Measurements from ENCODE around the gene FAM53A.
"Not testable (repeated sequence)": the region's sequence is repeated elsewhere in the genome, so short reads cannot be mapped to it uniquely, and the experiment has no call there.

Gene FAM53A

DNA sequence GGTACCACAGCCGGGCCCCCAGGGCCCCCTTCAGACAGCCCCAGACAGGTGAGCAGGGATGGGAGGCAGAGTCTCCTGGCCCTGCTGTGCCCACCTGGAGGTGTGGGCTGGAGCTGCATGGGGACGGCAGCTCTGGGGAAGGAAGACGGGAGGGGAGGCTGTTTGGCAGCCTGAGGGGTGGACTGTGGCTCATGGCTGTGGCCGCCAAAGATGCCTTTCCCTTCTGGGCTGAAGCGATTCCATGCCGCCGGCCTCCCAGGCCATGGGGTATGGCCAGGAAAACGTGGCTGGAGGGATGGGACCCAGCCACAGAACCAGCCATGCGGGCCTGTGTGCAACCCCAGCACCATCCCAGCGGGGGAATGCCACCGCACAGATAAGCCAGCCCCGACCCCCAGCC is 65.7 kb downstream of the FAM53A start:
- no peak for DNase-seq

DNA sequence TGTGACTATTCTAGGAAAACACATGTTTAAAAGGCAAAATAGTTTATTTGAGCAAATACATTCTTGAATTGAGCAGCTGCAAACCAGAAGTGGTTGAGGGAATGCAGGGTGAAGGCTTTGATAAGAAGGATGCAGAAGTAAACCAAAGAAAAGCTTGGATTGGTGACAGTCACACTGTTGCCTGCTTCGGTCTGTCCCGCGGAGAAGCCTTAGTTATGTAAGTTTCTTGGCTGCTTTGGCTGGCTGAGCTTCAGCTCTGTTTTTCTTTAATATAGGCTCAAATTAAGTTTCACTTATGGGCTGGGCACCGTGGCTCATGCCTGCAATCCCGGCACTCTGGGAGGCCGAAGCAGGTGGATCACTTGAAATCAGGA is 67.6 kb downstream of the FAM53A start:
- no peak for DNase-seq

DNA sequence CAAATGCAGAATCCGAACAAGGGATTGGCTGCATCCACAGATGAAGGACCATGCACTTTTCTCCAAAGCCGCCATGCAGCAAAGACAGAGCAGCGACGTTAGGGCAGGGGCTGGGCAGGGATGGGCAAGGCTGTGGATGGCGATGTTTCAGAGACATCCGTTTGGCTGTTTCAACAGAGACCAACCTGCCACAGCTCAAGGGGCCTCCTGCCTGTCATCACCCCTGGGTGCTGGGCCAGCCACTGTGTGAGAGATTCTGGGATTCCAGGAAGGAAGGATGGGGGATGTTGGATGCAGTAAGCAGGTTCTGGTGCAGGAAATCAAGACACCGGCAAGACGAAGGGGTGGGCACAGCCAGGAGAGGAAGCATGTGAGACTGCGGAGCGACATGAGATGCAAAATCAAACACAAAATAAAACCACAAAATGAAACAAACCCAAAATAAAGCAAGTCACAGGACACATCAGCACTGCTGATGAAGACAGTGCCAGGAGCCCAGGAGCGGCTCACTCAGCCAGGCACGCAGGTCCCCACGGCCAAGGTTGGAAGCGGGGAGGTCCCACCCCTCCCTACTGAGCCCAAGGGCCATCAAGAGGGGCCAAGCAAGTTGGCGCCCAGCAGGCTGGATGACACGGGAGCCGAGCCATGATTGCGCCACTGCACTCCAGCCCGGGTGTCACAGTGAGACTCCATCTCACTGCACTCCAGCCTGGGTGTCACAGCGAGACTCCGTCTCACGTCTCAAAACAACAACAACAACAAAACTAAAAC is 68.1 kb downstream of the FAM53A start:
- no peak for DNase-seq

DNA sequence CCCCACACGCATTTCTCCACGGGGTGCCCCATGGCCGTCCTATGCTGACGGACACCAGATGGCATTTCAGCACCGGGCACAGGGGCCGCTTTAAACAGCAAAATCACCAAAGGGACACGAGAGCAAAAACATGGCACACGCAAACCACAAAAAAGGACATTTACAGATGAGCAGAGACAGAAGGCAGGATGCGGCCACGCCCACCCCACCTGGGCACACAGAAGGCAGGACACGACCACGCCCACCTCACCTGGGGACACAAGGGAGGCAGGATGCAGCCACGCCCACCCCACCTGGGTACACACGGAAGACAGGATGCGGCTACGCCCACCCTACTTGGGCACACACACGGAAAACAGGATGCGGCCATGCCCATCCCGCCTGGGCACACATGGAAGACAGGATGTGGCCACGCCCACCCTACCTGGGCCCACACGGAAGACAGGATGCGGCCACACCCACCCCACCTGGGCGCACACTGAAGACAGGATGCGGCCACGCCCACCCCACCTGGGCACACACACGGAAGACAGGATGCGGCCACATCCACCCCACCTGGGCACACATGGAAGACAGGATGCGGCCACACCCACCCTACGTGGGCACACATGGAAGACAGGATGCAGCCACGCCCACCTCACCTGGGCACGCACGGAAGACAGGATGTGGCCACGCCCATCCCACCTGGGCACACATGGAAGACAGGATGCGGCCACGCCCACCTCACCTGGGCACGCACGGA is 69.1 kb downstream of the FAM53A start:
- DNase-seq, result no peak

DNA sequence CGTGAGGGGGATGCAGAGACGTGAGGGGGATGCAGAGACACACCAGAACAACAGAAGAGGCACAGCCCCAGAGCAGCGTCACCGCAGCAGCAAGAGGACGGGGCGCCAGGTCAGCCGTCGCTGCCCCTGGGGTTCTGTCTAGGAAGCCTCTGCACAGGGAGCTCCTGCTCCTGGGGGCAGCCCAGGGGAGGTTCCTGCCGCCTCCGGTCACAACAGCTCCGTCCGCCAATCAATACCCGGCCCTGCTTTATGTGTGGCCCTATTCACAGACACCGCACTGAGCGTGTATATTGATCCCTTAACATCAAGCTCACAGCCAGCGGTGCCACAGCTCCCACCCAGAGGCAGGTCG is 69.6 kb downstream of the FAM53A start:
- no peak for DNase-seq

DNA sequence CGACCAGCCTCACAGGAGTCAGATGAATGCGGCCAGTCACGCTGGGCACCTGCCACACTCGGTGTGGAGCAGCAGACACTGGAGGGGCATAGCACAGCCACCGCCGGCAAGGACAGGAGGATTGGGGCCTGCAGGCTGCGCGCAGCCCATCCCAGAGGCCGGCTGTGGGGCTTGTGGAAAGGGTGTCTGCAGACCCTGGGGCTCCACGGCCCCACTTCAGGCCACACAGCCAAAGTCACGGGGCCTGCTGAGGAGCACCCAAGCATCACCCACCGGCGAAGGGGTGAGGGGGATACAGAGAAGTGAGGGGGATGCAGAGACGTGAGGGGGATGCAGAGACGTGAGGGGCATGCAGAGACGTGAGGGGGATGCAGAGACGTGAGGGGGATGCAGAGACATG is 70.1 kb downstream of the FAM53A start:
- no peak for DNase-seq

DNA sequence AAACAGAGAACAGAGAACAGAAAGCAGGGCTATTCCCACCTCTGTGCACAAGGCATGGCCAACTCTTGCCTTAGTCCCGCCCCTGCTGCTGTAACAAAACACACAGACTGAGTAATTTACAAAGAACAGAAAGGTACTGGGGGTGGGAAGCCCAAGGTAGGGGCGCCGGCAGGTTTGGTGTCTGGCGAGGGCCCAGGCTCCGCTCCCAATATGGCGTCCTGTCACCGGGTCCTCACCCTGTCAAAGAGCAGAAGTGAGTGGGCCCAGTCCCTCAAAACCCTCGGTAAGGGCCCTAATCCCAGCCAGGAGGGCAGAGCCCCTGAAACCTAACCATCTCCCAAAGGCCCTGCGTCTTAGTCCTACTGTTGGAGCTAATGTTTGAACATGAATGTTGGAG is 71.0 kb downstream of the FAM53A start:
- no peak for DNase-seq

DNA sequence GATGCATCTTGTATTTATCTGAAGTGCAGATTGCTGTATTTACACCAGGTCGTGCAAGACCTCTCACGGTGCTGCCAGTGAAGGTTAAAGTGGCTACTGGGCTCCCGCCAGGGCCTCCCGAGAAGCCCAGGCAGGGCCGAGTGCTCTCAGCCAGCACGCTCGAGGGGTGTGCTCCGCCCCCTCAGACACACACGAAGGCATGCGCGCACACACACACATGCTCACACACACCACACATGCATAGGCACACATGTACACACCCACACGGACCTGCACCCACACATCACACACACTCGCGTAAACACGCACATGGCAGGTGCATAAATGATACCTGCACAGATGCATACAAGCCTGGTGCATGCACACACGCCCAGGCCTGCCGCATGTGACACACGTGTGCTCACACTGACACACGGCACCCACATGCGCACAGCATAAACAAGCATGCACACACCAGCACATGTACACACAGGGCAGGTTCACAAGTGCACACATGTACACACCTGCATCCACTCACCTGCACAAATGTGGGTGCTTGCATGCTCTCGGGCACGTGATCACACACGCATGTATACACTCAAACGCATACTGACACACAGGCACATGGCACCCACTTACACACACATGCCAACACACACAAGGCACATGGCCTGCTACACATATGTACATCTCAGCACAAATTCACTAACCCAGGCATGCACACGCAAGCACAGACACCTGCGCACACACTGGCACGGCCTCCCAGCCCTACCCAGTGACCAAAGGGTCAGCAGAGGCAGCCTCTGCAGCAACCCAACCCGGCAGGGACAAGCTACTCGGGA is 71.6 kb downstream of the FAM53A start:
- no peak for DNase-seq

DNA sequence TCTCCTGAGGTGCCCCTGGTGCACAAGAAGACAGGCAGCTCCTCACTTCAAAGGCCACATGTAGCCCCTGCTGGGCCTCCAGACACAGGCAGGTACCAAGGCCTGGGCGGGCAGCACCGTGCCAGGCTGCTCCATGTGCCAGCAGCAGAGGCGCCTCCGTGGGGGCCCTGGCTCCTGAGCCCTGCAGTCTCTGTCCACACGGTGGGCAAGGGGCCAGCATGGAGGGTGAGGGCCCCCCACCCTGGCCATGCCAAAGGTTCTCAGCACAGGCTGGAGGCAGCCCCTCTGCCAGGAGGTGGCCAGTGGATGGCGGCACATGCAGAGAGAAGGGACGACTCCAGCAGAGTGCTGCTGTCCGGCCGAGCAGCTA is 72.6 kb downstream of the FAM53A start:
- DNase-seq, result no peak

DNA sequence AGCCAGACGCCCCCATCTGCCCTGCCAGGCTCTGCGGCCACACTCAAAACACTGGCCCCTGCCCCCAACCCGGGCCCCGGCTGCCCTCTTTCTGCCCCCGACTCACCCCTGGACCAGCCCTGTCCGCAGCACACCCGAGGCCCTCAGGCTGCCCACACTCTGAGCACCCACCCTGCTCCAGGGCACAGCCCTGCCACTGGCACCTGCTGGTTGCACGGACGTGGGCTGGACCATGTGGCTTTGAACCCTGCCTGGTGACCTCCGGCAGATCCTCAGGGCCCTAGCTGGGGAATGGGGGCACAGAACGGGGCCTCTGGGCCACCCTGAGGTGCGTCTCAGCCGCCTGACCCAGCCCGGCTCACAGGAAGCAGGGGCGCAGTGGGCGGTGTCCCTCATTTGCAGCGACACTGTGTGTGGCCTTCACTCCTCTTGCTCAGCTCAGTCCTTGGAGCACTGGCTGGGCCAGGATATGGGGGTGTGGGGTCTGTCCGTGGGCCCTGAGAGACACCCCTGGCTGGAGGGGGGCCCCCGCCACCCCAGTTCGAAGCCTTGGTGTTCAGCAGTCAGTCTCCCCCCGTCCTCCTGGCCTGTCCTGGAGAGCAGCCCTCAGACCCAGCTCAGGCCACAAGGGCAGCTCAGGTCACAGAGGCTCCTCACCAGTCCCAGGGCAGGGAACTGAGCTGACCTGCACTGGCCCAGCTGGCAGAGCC is 73.2 kb downstream of the FAM53A start:
- DNase-seq, result no peak

DNA sequence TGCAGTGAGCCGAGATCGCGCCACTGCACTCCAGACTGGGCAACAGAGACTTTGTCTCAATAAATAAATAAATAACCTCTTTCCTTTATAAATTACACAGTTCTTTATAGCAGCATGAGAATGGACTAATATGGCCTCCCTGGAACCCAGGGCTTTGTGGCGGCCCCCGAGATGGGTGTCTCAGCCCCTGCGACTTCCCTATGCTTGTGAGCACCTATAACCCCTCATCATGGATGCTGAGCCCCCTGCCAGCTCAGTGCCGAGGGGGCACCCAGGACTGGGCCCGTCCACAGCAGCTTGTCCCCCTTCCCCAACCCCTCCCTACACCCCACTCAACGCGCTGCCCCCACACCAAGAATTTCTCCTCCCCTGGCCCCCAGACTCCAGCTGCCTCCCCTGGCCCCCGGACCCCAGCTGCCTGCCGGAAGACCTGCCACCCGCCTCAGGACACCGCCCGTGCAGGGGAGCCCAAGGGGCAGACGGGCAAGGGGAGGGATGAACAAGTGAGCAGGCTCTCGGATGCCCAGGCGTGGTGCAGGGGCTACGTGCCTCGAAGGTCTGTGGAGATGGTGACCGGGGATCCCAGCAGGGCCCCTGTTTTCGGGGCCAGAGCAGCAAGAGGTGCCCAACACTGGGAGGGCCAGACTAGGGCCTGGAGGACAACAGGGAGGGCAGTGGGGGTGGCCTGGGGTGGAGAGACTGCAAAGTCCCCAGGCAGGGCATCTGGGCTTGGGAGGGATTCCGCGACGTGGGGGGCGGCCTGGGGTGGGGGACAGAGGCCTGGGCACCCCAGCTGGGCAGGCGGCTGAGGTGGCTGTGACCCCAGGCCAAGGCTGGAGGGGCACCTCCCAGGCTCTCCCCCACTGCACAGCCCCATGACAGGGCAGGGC is 74.0 kb downstream of the FAM53A start:
- no peak for DNase-seq

DNA sequence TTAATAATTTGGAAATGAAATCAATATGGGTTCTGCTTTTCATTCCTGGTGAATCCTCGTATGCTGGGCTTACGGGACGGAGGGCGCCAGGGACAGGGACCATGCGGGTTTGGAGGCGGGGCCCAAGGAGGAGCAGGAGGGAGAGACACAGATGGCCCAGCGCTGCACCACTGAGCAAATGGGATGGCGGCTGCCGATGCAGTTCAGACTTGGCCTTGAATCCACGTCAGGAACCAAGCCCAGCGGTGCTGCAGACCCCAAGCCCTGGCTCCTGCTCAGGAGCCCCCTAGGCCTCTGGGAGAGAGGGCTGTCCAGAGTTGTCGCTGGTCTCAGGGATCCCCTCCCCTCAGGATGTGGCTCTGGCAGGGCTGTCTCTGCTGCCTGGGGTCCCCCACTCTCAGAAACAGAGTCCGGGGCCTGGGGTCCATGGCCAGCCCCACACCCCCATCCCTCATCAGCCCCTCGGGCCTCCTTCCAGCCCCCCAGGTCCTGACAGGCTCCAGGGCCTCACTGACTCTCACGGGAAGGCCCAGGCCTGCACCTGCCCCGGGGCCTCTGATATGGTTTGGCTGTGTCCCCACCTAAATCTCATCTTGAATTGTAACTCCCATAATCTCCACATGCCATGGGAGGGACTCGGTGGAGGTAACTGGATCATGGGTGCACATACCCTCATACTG is 75.2 kb downstream of the FAM53A start:
- DNase-seq, result no peak

DNA sequence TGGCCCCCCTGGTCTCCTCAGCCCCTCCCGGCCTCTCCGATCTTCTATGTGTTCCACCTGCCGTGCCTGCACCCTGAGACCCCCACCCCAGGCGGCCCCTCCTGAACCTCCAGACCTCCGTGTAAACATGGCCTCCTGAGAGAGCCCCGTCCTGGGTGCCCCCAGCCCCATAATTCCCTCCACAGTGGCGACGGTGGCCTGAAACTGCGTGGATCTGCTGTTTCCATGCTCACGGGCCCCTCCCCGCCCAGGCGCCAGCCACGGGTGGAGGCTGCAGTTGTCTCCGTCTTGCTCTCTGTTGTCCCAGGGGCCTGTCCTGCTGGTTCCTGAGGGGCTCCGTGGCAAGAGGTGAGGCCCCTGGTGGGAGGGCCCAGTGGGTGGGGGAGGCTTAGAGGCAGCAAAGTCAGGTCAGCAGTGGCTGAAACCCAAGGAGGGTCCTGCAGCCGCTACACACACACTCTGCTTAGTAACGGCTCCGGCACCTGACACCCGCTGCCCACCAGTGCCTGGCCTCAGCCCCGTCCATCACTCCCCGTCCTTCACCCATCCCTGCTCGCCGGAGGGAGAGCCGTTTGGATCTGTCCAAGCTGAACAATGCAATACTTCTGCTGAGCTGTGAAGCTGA is 75.8 kb downstream of the FAM53A start:
- DNase-seq, result no peak

DNA sequence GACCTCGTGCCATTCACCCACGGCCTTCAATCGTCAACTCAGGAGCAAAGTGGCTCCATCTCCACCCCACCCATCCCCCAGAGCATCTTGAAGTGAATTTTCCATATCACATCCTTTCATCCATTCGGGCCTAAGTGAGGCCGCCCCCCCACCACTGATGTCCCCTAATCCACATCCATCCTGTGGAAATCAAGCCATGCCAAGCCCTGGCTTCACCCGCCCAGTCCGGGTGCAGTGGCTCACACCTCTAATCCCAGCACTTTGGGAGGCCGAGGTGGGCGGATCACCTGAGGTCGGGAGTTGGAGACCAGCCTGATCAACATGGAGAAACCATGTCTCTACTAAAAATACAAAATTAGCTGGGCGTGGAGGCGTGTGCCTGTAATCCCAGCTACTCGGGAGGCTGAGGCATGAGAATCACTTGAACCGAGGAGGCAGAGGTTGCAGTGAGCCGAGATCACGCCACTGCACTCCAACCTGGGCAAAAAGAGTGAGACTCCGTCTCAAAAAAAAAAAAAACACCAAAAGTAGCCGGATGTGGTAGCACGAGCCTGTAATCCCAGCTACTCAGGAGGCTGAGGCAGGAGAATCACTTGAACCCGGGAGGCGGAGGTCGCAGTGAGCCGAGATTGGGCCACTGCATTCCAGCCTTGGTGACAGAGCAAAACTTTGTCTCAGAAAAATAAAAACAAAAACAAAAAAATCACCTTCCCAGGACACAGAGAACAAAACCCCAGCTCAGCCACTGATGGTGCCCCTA is 76.5 kb downstream of the FAM53A start:
- DNase-seq, result not testable (repeated sequence)

DNA sequence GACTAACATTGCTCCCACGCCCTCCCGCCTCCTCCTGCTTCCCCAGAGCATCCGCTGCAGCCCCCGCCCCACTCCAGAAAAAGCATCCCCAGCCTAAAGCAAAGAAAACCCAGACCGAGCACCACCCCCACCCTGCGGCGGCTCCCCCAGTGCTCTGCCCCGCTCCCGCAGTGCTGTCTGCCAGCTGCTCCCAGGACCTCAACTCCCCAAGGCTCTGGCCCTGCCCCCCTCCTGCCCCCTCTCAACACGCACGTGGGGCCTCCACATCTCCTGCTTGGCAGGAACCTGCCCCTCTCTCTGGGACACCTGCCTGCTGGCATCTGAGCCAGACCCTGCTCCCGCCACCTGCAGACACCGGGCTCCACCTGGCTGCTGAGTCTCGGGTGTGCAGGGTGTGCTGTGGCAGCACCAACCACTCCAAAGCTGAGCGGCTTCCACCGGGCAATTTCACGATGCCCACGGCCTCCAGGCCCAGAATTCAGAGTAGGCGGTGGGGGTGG is 79.4 kb downstream of the FAM53A start:
- peak; percentile 36 for DNase-seq

DNA sequence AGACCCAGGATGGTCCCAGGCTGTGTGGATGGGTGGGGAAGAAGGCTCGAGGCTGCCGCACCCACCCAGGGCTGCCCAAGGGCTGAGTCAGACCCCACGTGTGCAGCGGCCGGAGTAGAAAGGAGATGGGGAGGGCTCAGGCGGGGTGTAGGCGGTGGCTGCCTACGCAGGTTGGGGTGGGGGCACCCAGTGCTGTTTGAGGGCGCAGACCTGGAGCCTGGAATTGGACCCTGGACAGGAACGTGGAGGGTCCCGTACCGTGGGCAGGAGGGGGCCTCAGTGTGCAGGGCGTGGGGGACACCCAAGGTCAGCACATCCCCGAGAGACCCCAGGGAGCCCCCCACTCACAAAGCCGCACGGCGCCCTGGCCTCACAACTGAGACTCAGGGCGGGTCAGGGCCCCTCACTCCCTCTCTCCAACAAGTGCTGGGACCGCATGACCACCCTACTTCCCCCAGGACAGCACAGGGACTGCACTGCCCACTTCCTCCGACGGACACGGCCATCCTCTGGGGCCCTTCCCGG is 79.9 kb downstream of the FAM53A start:
- DNase-seq, result no peak

DNA sequence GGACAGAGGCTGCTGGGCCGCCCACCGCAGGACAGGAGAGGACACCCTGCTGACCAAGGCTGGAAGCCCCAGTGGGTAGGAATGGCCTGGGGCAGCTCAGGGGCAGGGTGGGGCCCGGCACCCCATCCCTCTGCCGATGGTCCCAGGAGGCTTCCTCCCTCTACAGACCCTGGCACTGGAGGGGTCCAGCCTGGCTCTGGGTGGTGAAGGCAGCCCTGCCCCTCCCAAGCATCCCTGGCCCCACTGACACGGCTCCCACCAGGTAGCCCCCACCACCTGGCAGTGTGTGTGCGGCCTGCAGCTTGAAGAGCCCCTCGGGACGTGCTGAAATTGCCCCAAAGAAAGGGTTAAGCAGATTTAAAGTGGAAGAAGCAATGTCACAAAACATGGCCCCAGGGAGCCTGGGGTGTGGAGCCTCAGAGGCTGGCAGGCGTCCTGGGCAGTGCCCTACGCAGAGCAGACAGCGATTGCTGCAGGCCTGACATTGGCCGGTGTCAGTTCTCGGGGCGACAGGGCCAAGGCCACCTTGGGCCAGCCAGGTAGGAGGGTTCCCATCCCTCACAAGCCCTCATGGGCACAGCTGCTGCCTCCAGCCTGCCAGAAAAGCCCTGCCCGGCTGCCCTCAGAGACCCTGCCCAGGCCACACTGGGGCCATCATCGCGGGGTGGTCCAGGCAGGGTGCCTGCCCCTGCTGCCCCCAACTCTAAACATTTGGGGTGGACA is 80.5 kb downstream of the FAM53A start:
- no peak for DNase-seq

DNA sequence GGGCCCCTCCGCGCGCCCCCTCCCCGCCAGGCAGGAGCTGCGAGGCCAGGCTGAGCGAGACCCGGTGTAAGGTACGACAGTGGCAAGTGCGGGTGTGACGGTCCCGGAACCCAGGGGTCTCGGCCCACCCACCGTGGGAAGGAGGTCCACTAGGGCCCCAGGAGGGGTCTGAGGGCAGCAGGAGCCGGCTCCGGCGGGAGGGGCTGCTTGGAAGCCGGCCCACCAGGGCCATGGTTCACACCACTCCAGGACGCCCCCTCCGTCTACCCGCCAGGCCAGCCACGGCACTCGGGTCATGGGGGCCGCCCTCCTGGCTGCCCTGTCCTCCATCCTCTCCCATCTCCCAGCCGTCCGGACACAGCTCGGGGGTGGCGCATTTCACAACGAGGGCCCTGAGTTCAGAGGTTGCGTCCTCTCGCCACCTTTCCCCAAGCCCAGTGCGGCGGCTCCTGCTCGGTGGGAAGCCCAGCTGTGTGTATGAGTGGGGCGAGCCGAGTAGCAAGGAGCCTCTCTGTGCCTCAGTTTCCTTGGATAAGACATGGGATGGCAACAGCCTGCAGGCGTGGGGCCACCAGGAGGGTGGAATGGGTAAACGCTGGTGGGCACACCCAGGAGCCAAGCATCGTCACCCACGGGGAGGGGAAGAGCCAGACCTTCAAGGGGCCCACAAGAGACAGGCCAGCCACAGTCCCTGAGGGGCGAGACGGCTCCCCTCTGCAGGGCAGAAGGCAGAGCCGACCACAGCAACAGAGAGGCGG is 81.3 kb downstream of the FAM53A start:
- DNase-seq, result no peak
